GM12878 (cell line): Measurements from ENCODE around the gene XAB2. TPM values are rescaled to one million over a fixed set of nuclear protein-coding genes. Genes with fewer than 3 reads are reported as not detected.

ENCODE experiments used
- ATAC-seq: fragments of 200-7000 bp; cut with Tn5 transposase; 3 replicates; pipeline ENCODE4 v1.9.1; 2020; ENCODE audit warnings: mild to moderate bottlenecking, moderate library complexity
- BruUV-seq: library from RNA; stranded (reverse); fragments of 400-500 nt; replicated peaks from 2 replicates; lab custom pipeline; 2021; lab: Mats Ljungman, UMichigan
- CTCF ChIA-PET: fragments of 300-600 bp; sonication (Branson Sonifier 250); formaldehyde crosslinking; extraction: SDS; loops from one replicate; lab custom pipeline; 2021; ENCODE audit warnings: inconsistent platforms; lab: Yijun Ruan, JAX
- POLR2A ChIA-PET: fragments of 350-600 bp; formaldehyde crosslinking; extraction: SDS; loops from one replicate; lab custom pipeline; 2021; ENCODE audit warnings: inconsistent platforms; lab: Charles Lee
- RAD21 ChIA-PET: fragments of 300-600 bp; sonication (Branson Sonifier 250); formaldehyde crosslinking; loops from one replicate; lab custom pipeline; 2023; ENCODE audit warnings: antibody characterized with exemption; ENCODE audit not compliant: unreplicated experiment; lab: Charles Lee
- SMC1A ChIA-PET: fragments of 300-600 bp; sonication (Branson Sonifier 250); formaldehyde crosslinking; loops from one replicate; lab custom pipeline; 2023; ENCODE audit not compliant: unreplicated experiment, uncharacterized antibody; lab: Charles Lee
- DNase-seq: peaks from one replicate; pipeline ENCODE4 v3.0.0-alpha.2; 2011; ENCODE audit warnings: low read depth, low spot score
- FAIRE-seq: peaks from 3 replicates; lab custom pipeline; 2011; peaks lifted over from hg19 to GRCh38; lab: Jason Lieb, UNC
- H2AFZ ChIP-seq: 2 replicates; pipeline ENCODE4 v1.6.0; 2011; ENCODE audit warnings: low read depth, low read length, control low read depth; ENCODE audit not compliant: control insufficient read depth
- H3K27ac ChIP-seq: 2 replicates; pipeline ENCODE4 v1.5.1; 2011; ENCODE audit warnings: control low read depth; ENCODE audit not compliant: control insufficient read depth, insufficient read depth
- H3K27me3 ChIP-seq, 2 experiments: replicated peaks in 1 of 2; 2 replicates each; pipeline versions ENCODE4 v1.6.0 to v1.6.1; 2011; ENCODE audit warnings: low read length in 1 of 2; ENCODE audit not compliant: control insufficient read depth in 2 of 2, insufficient read depth in 2 of 2
- H3K36me3 ChIP-seq, 2 experiments: 2 replicates each; pipeline ENCODE4 v1.5.1; 2011; ENCODE audit warnings: low read length in 1 of 2; ENCODE audit not compliant: control insufficient read depth in 2 of 2, insufficient read depth in 2 of 2
- H3K4me1 ChIP-seq: 2 replicates; pipeline ENCODE4 v1.6.1; 2011; ENCODE audit warnings: mild to moderate bottlenecking, low read length, moderate library complexity, mixed read lengths; ENCODE audit not compliant: control insufficient read depth, insufficient read depth
- H3K4me2 ChIP-seq: 2 replicates; pipeline ENCODE4 v1.6.0; 2011; ENCODE audit warnings: control low read depth; ENCODE audit not compliant: control insufficient read depth, insufficient read depth
- H3K4me3 ChIP-seq: fragments of 200-600 bp; sonication (generic); 2 replicates; pipeline ENCODE4 v1.5.1; 2016
- H3K79me2 ChIP-seq: 2 replicates; pipeline ENCODE4 v1.6.0; 2011; ENCODE audit warnings: low read length; ENCODE audit not compliant: control insufficient read depth, insufficient read depth
- H3K9ac ChIP-seq: 2 replicates; pipeline ENCODE4 v1.8.0; 2011; ENCODE audit warnings: low read length, control low read depth, mixed read lengths; ENCODE audit not compliant: control insufficient read depth, insufficient read depth
- H3K9me3 ChIP-seq: replicated peaks from 3 replicates; pipeline ENCODE4 v1.5.1; 2011; ENCODE audit warnings: mild to moderate bottlenecking, low read length; ENCODE audit not compliant: control insufficient read depth, insufficient read depth
- H4K20me1 ChIP-seq: 2 replicates; pipeline ENCODE4 v1.6.0; 2011; ENCODE audit not compliant: control insufficient read depth, insufficient read depth
- EGR1 ChIP-seq, 2 experiments: IDR thresholded peaks; 1 replicate in 1 of 2; 2 replicates in 1 of 2; pipeline ENCODE4 v1.6.1; 2011 to 2012; ENCODE audit warnings: low read depth in 2 of 2, low read length in 2 of 2, borderline replicate concordance in 1 of 2, mild to moderate bottlenecking in 1 of 2, moderate library complexity in 1 of 2
- HDGF ChIP-seq: fragments of 450-650 bp; IDR thresholded peaks from 2 replicates; pipeline ENCODE4 v1.6.1; 2016; ENCODE audit warnings: antibody characterized with exemption
- PBX3 ChIP-seq: IDR thresholded peaks from 2 replicates; pipeline ENCODE4 v1.6.1; 2011; ENCODE audit warnings: mild to moderate bottlenecking, low read depth, low read length, moderate library complexity; ENCODE audit not compliant: insufficient replicate concordance
- POLR2A ChIP-seq: IDR thresholded peaks from 2 replicates; pipeline ENCODE4 v1.6.1; 2011; ENCODE audit warnings: low read depth, mild to moderate bottlenecking, low read length
- POLR2AphosphoS5 ChIP-seq: IDR thresholded peaks from 2 replicates; pipeline ENCODE4 v1.6.1; 2011; ENCODE audit warnings: mild to moderate bottlenecking, low read length, inconsistent platforms
- RELB ChIP-seq: fragments of 450-650 bp; IDR thresholded peaks from 2 replicates; pipeline ENCODE4 v1.6.1; 2017; ENCODE audit warnings: low read depth, mild to moderate bottlenecking, moderate library complexity
- SMARCA5 ChIP-seq: fragments of 450-650 bp; IDR thresholded peaks from 2 replicates; pipeline ENCODE4 v1.6.1; 2017; ENCODE audit warnings: mild to moderate bottlenecking
- SUZ12 ChIP-seq: fragments of 200-600 bp; sonication (generic); IDR thresholded peaks from one replicate; pipeline ENCODE4 v1.6.1; 2018; ENCODE audit warnings: antibody characterized with exemption, mild to moderate bottlenecking; ENCODE audit not compliant: unreplicated experiment
- TAF1 ChIP-seq: IDR thresholded peaks from 2 replicates; pipeline ENCODE4 v1.6.1; 2011; ENCODE audit warnings: mild to moderate bottlenecking, low read depth, low read length, borderline replicate concordance
- TARDBP ChIP-seq: IDR thresholded peaks from 2 replicates; pipeline ENCODE4 v1.6.1; 2016; ENCODE audit warnings: borderline replicate concordance
- WGBS: methylation state at CpG from one replicate; pipeline ENCODE4 v1.1.6; 2016; ENCODE audit warnings: low lambda C conversion rate; ENCODE audit not compliant: insufficient replicate concordance, insufficient coverage; ENCODE audit errors: missing lambda C conversion rate; 5-methylcytosine and 5-hydroxymethylcytosine counted together
- in situ Hi-C: fragments of 300-500 bp; cut with MboI; formaldehyde crosslinking; loops from 9 replicates; pipeline ENCODE4 v1.14.3; 2018; ENCODE audit warnings: mixed read lengths
- intact Hi-C: fragments of 100-400 bp; cut with micrococcal nuclease; formaldehyde crosslinking; loops from one replicate; pipeline ENCODE4 v1.14.2; 2022; ENCODE audit not compliant: unreplicated experiment
- polyA plus RNA-seq, 11 experiments: library from polyadenylated mRNA; depleted of rRNA in 4 of 11; unstranded in 6 of 11; stranded (reverse) in 5 of 11; fragments of >200 nt; fragmentation: Nextera tagmentation in 4 of 11; fragmentation: Illumina TruSeq in 1 of 11; extraction: Ambion mirVana in 4 of 11; extraction: Trizol in 1 of 11; gene quantifications; 1 replicate in 1 of 11; 2 replicates in 10 of 11; pipeline versions ENCODE4 v1.2.1 to v1.2.3, GENCODE V29; 2011 to 2016; ENCODE audit warnings: inconsistent platforms in 2 of 11, missing spikeins in 2 of 11, low read depth in 1 of 11
- total RNA-seq, 4 experiments: library from RNA; depleted of rRNA in 3 of 4; stranded (reverse); fragments of >200 nt in 3 of 4; fragmentation: Illumina TruSeq in 1 of 4; extraction: Trizol in 1 of 4; gene quantifications; 2 replicates each; pipeline versions ENCODE4 v1.2.1 to v1.2.3, GENCODE V29; 2013 to 2021
- TF ChIP-seq, protein P1 (sequence below): IDR thresholded peaks from 2 replicates; pipeline ENCODE4 v1.6.1; 2011; ENCODE audit warnings: borderline replicate concordance, low read depth, mild to moderate bottlenecking, moderate library complexity, low read length; ENCODE audit not compliant: insufficient read depth, poor library complexity, severe bottlenecking

Gene XAB2
- total and polyA plus RNA-seq, 10 of the 15 experiments (the other 5 are each of a cell fraction or from before 2014, with no cell fraction given) = 0.34 to 45.1 (median 18.8) TPM

DNA sequence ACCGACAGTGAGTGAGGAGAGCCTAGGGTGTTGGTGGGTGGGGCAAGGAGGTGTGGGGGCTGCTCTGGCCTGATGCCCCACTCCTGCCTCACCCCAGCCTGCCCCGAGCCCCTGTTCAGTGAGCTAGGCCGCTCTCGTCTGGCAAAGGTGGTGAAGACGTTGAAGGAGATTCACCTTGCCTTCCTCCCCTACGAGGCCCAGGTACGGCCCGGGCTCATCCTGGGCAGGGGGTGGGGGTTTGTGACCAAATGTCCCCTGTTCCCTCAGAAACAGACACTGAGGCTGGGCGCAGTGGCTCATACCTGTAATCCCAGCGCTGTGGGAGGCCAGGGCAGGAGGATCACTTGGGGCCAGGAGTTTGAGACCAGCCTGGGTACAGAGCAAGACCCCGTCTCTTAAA, 11.5 kb upstream of the XAB2 start (continued):
- no peak for TF ChIP-seq TAF1
- TF ChIP-seq, all 136 proteins: peak for 0

GRCh38 chr19:7639863-7640348, 10.6 kb upstream of the XAB2 start:
- ChIA-PET RAD21 (no interaction called here), POLR2A (no interaction called here), CTCF (no interaction called here), SMC1A (no interaction called here)
- Histone ChIP-seq H3K9me3 (no peaks in the 10 kb centered on the region; the same call in 2 of the 3 replicates), H4K20me1 (no peaks in the 10 kb centered on the region), H3K27me3 (no peaks in the 10 kb centered on the region), H3K4me2 (no peak overlapping the region), H2AFZ (no peak overlapping the region), H3K79me2 (peaks cover 18% of the 10 kb centered on the region), H3K4me3 (no peak overlapping the region), H3K4me1 (peaks cover 14% of the 10 kb centered on the region), H3K36me3 (peaks cover 0 to 7% of the 10 kb centered on the region in 2 experiments; a peak in 3 of 4 replicates), H3K9ac (no peak overlapping the region), H3K27ac (no peak overlapping the region)
- WGBS = 98% methylated on average over 13 of the region's 13 CpGs
- FAIRE-seq (no peak), DNase-seq (no peak), ATAC-seq (no peak)
- intact Hi-C loops = no loop called here
- no TSS peak for BruUV-seq
- in situ Hi-C loops = no loop called here
- TF ChIP-seq SMARCA5 (no peak), SUZ12 (no peak), RELB (no peak), POLR2AphosphoS5 (no peak; the same call in 1 of the 2 replicates), PBX3 (no peak), TARDBP (0 out of 2 replicates have a peak, but pooled peaks have one; percentile 22), EGR1 (IDR thresholded peaks at IDR 0.05; ENCODE audit: borderline replicate concordance in 1 of 2, low read depth in 2 of 2, low read length in 2 of 2) (no peak), HDGF (0 out of 2 replicates have a peak, but pooled peaks have one; percentile 70), POLR2A (peak; percentile 71)
- TF ChIP-seq, protein P1, sequence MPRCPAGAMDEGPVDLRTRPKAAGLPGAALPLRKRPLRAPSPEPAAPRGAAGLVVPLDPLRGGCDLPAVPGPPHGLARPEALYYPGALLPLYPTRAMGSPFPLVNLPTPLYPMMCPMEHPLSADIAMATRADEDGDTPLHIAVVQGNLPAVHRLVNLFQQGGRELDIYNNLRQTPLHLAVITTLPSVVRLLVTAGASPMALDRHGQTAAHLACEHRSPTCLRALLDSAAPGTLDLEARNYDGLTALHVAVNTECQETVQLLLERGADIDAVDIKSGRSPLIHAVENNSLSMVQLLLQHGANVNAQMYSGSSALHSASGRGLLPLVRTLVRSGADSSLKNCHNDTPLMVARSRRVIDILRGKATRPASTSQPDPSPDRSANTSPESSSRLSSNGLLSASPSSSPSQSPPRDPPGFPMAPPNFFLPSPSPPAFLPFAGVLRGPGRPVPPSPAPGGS = peak; percentile 78
